ENCODE results near the gene GPRC5C.

GPRC5C gene

DNA sequence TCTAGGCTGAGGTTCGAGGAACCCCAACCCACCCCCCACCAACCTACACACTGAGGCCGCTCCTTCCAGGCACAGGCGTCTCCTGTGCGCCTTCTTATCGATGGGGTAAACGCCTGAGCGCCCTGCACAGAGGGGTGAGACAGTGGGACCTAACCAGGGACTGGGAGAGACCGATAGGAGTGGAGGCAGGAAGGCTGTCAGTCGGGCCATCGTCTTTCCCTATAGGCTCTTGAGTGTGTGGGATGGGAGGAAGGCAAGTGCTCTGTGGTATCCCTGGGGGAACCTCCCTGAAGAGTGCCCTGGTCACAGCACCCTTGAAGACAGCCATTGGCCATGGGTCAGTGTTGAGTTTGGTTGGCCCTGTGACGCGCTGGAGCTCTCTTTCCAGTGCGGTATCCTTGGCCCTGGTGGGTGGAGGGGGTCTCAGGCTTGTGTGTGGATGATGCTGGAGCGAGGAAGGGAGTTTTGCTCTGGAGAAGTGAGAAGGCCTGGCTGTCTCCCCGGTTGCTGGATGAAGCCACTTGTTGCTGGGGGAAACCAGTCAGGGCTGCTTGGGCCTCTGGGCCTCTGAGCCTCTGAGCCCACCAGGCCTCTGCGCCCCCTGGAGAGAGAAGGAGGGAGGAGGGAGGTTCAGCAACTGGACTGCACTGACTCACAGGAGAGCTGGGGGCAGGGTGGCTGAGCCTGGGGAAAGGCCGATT lies 1.7 kb downstream of the GPRC5C start:
- no peak for DNase-seq (ENCODE audit: low read depth in 2 of 2)

DNA sequence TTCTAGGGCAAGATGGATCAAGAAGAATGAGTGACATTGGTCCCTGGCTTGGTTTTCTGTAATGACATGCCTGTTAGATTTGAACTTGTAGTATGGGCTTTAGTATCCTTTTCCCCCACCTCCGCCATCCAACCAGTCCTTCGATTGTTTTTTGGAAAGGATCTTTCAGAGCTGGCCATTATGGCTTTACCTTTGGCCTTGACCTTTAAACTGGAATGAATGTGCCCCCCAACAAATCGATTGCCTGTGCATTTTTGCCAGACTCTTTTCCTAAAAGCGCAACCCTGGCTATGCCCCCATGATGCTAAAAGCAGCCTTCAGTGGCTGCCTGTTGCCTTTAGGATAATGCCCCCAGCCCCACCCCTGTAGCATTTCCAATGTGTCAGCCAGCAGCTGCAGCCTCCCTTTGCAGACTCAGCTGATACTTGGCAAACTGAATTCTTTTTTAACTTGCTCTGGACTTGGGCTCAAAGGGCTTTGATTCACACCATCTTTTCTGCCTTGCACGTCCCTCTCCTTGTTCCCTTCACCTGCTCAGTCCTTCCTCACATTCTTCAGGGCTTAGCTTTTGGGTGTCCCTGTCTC lies 4.0 kb downstream of the GPRC5C start:
- DNase-seq (ENCODE audit: low read depth in 2 of 2): no peak

DNA sequence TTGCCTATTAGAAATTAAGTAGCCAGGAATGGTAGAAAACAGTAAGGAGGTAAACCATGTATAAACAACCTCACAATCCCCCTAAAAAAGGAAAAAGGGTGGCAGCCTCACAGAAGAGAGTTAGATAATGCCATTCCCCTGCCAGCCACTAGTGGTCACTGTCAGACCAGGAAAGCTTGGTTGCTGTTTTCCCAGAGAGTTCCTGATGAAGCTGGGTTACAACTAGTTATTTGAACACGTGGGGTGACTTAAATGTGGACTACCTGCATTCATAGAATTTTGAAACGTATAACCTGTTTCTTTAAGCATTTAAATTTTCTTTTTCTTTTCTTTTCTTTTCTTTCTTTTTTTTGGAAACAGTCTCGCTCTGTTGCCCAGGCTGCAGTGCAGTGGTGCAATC lies 5.8 kb downstream of the GPRC5C start:
- no peak for DNase-seq (ENCODE audit: low read depth in 2 of 2)

DNA sequence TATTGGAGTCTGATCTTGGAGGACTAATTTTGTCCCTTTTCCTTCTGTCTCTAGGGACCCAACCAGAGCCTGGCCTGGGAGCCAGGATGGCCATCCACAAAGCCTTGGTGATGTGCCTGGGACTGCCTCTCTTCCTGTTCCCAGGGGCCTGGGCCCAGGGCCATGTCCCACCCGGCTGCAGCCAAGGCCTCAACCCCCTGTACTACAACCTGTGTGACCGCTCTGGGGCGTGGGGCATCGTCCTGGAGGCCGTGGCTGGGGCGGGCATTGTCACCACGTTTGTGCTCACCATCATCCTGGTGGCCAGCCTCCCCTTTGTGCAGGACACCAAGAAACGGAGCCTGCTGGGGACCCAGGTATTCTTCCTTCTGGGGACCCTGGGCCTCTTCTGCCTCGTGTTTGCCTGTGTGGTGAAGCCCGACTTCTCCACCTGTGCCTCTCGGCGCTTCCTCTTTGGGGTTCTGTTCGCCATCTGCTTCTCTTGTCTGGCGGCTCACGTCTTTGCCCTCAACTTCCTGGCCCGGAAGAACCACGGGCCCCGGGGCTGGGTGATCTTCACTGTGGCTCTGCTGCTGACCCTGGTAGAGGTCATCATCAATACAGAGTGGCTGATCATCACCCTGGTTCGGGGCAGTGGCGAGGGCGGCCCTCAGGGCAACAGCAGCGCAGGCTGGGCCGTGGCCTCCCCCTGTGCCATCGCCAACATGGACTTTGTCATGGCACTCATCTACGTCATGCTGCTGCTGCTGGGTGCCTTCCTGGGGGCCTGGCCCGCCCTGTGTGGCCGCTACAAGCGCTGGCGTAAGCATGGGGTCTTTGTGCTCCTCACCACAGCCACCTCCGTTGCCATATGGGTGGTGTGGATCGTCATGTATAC lies 8.0 kb downstream of the GPRC5C start:
- DNase-seq (ENCODE audit: low read depth in 2 of 2): no peak

DNA sequence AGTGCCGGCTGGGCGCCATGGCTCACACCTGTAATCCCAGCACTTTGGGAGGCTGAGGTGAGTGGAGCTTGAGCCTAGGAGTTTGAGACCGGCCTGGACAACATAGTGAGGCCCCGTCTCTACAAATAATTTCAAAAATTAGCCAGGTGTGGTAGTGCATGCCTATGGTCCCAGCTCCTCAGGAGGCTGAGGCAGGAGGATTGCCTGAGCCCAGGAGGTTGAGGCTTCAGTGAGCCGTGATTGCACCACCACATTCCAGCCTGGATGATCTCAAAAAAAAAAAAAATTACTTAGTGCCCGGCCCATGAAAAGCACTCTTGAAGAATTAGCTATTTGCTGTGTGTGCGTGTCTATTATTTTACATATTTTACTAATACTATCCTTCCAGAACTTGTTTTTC lies 9.6 kb downstream of the GPRC5C start:
- no peak for DNase-seq (ENCODE audit: low read depth in 2 of 2)

DNA sequence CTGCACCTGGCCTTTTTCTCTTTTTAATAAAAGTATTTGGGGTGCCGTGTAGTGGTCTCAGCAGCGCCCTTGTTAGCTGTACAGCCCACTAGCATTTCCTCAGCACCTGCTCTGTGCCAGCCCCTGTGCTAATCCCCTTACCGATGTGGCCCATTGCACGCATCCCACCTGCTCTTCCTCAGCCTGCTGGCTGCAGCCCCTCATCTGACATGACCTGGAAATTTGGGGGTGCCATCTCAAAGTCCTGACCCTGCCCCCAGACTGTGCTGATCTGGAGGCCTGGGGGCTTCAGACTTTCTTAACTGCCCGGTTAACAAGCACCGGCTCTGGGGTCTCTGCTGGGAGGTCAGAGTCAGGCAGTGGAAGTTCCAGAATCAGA lies 10.4 kb downstream of the GPRC5C start:
- no peak for DNase-seq (ENCODE audit: low read depth in 2 of 2)

DNA sequence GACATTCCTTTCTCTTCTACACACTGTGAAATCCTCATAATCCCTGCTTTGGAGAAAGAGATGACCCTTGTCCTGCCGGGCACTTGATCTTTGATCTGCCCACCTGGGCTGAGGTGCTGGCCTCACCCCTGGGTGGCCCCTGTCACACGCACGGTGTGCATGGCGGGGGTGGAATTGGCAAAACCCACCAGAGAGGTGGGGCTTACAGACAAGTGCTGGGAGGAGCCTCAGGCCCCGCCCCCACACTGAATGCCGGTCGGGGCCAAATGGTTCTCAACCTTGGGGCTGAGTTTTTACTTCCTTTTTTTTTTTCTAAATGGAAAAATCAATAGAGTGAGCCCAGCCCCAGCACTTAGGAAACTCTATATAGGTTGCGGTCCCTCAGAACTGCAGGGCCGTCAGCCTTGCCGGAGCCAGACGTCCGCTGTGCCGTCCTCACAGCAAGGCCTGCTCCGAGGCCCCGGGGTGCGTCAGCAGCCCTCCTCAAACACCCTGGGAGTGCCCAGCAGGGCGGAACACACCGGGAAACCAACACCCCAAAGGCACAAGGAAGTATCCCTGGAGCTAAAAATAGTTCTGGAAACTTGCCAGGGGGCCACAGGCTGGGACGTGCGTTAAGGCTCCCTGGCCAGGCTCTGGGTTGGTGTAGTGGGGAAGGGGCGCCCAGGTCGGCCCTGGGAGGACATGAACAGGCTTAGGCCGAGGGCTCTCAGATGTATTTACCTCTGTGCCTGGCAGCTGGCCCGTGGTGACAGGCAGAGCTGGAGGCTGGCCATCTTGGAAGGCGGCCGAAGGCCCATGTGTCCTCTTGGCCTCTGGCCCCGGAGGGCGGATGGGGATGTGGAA lies 11.0 kb downstream of the GPRC5C start:
- DNase-seq (ENCODE audit: low read depth in 2 of 2): no peak

DNA sequence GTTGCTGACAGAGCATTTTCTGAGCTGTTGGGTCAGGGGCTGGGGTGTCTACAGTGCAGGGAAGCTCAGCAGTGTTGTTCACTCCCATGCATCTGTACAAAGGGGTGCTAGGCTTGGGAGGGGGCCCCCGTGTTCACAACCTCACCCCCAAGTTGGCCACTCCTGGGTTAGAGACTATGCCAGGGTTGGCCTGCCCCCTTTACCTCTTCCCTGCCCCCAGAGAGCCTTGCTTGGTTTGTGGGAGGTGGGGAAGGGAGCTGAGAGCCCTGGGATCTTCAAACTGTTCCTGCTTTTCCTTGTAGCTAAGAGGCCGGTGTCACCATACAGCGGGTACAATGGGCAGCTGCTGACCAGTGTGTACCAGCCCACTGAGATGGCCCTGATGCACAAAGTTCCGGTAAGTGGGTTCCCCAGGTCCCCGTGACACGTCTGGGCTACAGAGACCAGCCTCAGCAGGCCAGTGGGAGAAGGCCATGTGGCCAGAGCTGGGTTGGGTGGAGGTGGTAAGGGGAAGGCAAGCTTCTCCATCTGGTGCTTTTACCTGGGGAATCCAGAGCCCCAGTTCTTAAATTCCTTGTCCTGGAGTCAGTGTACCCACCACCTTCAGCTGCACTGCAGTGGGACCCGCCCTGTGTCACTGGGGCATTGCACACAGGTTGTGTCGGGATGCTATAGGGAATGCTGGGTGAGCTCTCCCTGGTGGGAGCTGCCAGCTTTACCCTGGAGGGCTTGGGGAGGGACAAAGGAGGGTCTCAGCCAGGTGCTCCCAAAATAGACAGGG lies 11.8 kb downstream of the GPRC5C start:
- DNase-seq (ENCODE audit: low read depth in 2 of 2): no peak

DNA sequence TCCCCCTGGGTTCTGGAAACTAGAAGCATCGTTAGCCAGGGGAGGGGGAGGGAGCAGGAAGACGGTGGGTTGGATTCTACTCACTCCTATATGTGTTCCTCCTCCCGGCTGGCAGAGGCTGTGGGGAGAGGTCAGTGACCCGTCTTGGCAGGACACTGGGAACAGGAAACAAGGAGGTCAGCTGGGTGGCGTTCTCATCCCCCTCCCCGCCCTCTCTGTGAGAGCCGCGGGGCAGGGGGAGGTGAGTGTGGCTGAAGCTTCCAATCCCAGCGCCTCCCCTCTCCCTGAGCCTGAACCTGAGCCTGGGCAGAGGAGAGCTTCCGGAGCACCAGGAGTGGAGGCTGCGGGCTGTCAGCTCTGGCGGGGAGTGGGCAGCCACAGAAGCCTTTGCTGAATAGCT lies 12.5 kb downstream of the GPRC5C start:
- DNase-seq (ENCODE audit: low read depth in 2 of 2): no peak

DNA sequence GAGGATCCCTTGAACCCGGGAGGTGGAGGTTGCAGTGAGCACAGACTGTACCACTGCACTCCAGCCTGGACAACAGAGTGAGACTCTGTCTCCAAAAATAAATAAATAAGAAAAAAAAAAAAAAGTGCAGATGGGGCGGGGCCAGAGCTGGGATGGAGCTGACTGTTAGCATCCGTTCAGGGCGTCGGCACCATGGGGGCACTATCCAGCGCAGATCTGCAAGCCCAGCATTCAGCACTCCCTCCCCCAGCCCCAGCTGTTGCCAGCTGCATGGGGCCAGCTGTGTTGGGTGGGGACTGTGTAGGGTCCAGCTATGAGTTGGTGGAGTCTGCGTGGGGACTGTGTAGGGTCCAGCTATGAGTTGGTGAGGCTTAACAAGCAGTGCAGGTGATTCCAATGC lies 13.3 kb downstream of the GPRC5C start:
- DNase-seq (ENCODE audit: low read depth in 2 of 2): no peak

DNA sequence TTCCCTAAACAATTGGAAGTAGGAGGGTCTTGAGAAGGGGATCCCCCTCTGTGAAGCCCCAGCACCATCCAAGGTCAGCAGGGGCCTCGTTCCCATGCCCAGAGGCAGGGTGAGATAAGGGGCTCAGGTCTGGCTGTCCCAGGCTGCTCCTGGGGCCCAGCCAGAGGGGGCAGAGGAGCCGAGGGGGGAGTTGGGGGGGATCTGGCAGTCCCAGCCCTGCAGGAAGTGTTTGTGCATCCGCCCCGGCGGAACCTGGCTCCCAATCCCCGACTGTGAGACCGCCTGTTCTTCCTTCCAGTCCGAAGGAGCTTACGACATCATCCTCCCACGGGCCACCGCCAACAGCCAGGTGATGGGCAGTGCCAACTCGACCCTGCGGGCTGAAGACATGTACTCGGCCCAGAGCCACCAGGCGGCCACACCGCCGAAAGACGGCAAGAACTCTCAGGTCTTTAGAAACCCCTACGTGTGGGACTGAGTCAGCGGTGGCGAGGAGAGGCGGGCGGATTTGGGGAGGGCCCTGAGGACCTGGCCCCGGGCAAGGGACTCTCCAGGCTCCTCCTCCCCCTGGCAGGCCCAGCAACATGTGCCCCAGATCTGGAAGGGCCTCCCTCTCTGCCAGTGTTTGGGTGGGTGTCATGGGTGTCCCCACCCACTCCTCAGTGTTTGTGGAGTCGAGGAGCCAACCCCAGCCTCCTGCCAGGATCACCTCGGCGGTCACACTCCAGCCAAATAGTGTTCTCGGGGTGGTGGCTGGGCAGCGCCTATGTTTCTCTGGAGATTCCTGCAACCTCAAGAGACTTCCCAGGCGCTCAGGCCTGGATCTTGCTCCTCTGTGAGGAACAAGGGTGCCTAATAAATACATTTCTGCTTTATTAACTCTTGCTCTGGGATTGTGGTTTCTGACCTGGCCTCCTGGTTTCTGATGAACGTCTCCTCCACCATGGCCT lies 14.9 kb downstream of the GPRC5C start:
- DNase-seq (ENCODE audit: low read depth in 2 of 2): peak in 1 of 2 donors; percentile 45

DNA sequence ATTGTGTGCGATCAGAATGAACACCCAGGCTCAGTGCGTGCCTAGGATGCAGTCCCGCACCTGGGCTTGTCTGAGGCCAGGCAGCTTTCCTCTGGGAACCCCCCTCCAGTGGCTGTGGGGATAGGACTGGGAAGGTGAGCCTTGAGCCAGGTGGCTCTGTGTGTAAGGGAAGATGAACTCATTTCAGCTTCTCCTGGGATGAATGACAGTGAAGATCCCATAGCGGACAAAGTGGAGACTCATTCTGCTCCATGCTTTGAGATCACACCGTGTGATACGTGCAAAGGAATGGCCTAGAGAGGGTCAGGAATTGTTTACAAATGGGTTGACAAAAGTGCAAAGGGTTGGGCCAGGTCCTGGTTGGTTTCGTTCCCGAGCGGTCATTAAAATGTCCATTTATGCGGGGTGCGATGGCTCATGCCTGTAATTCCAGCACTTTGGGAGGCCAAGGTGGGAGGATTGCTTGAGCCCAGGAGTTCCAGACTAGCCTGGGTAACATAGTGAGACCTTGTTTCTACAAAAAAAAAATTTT lies 15.8 kb downstream of the GPRC5C start:
- no peak for DNase-seq (ENCODE audit: low read depth in 2 of 2)

DNA sequence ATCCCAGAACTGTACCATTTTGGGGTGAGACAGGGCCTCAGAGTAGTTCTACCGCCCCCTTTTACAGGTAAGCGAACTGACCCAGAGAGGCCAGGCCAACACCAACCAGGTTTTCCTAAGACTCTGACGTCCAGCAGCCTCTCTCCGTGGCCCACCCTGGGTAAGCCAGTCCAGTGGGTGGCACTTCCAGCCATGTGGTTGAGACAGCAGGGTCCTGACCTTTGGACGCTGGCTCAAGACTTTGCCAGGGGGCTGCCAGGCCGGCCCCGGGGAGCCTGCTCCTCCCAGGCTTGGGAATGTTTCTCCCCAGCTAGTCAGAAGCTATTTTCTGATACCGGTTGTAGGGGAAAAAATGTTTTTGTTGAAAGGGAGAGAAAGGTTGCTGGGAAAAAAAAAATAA lies 16.9 kb downstream of the GPRC5C start:
- DNase-seq (ENCODE audit: low read depth in 2 of 2): no peak

DNA sequence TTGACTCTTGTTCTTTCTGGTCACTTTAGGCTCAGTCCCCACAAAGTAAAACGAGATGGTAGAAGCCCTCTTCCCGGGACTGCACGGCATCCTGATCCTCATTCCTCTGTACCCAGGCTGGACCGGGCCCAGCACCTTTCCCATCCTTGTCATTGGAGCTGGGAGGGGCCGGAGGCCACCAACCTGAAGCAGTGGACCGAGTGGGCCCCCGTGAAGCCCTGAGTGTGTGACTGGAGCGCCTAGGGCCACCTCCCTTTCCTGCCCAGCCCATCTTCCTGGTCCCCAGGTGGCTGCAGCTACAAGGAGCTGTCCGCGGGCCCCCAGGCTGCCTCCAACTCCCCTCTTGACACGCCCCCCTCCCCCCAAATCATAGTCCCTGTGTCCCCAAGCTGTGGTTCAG lies 17.4 kb downstream of the GPRC5C start:
- no peak for DNase-seq (ENCODE audit: low read depth in 2 of 2)

DNA sequence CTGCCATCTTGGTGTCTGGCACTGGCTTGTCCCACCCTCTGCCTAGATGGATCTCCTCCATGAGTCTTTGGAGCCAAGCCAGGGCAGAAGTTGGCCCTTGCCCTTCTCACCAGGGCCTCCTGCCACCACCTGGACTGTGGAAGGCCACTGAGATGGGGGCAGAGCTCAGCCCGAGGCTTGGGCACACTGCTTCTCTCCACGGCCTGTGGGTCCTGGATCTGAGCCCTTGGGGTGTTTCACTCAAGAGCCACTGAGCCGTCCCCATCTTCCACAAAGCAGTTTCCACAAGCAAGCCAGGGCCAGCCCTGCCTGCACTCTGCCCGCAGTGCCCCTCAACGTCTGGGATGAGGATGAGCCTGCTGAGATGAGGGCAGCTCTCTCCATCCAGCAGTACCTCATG lies 17.9 kb downstream of the GPRC5C start:
- no peak for DNase-seq (ENCODE audit: low read depth in 2 of 2)

DNA sequence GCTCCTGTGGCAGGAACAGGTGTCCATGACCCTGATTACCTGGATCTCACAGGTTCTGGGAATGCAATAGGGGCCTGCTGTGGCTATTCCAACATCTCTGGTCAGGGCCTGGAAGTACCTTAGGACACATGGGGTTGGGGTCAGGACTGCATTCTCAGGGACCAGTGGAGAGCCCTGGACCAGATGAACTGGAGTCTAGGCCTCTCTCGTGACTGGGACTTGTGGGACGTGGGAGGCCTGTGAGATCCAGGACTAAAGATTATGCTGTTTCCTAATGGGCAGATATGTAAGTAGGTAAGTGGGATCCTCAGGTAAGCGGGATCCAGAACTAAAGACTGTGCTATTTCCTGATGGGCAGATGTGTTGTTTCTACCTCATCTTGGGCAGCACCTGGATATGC lies 18.3 kb downstream of the GPRC5C start:
- DNase-seq (ENCODE audit: low read depth in 2 of 2): no peak

DNA sequence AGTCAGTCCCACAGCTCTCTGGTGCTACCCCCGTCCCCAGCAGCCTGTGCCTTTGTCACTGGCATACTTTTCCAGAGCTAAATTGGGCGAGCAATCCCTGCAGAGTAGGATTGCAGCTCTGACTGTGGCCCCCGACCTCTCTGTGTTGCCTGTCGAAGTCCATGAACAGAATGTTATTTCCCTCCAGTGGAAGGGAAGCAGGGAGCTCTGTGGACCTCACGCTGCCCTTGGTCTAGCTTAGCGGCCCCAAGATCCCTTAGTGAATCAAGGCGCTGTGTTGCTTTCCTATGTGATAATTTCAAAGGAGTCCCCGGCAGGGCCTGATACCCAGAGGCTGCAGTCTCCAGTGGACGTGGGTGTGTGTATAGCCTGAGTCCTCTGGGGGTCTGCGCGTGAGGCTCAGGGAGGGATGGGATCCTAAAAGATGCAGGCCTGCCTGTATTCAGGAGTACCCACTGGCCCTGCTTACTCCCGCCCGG lies 19.1 kb downstream of the GPRC5C start:
- DNase-seq (ENCODE audit: low read depth in 2 of 2): no peak

DNA sequence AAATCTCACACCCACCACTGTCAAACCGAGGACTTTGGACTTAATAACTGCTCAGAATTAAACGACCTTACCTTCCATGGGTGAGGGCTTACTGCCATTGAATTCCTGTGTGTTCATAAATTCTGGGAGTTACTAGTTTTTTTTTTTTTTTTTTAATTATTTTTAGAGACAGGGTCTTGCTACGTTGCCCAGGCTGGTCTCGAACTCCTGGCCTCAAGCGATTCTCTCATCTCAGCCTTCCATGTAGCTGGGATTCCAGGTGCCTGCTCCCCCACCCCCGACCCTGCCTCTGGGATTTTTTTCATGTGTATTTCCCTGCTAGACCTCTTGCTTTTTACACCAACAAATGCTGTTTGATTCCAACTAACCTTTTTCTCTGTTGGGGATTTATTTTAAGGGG lies 19.7 kb downstream of the GPRC5C start:
- no peak for DNase-seq (ENCODE audit: low read depth in 2 of 2)

DNA sequence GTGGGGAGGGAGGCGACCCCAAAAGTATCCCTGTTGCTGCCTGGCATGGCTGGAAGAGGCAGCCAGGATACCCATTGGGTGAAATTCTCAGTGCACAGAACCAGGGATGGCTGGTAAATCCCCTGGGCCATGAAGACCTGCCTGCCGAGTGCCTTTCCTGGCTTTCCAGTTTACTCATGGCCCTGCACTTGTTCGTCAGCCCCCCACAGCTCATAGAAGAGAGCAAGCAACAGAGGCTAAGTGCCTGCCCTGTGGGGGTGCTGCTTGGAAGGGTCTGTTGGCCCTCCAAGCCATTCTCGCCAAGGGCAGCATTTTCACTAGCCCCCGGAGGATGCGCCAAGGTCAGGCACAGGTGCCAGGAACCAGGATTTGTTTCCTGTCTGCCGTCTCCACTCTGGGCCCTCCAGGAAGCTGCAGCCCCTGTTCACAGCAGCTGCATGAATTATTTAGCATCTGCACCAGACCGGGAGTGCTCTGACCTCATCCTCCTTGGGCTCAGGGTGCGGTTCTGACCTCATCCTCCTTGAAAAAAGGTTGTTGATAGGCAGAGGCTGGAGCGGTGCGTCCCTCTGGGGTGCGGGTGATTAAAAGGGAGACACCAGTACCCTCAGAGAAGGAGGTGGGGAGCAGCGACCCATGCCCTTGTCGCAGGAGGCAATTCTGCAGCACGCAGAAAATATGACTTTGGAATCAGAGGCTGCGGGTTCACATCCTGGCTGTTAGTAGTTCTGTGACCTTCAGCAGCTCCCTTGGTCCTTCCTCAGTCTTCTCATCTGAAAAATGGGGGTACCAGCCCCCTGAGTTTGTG lies 20.3 kb downstream of the GPRC5C start:
- no peak for DNase-seq (ENCODE audit: low read depth in 2 of 2)

Measured in stimulated activated CD8-positive, alpha-beta memory T cell treated with anti-CD3 and anti-CD28 coated beads, Interleukin-7, amount 100 ng/mL, for 4 hours (primary cell).